Astrocyte of the spinal cord (primary cell): ENCODE results near the gene KLF11.

Source experiments
- DNase-seq: peaks from one replicate; pipeline ENCODE4 v3.0.0; 2011; ENCODE audit warnings: low read depth, low spot score
- H3K4me3 ChIP-seq: 2 replicates; pipeline ENCODE4 v1.5.1; 2011; ENCODE audit warnings: low read depth, mild to moderate bottlenecking, low read length, moderate library complexity
- CTCF ChIP-seq: IDR thresholded peaks from 2 replicates; pipeline ENCODE4 v1.5.1; 2012; ENCODE audit warnings: low read depth, mild to moderate bottlenecking, low read length, inconsistent platforms
- in situ Hi-C: cut with HindIII; loops from 2 replicates; pipeline ENCODE4 v1.10.0; 2017; ENCODE audit warnings: low sequenced_read_pairs

Gene KLF11

DNA sequence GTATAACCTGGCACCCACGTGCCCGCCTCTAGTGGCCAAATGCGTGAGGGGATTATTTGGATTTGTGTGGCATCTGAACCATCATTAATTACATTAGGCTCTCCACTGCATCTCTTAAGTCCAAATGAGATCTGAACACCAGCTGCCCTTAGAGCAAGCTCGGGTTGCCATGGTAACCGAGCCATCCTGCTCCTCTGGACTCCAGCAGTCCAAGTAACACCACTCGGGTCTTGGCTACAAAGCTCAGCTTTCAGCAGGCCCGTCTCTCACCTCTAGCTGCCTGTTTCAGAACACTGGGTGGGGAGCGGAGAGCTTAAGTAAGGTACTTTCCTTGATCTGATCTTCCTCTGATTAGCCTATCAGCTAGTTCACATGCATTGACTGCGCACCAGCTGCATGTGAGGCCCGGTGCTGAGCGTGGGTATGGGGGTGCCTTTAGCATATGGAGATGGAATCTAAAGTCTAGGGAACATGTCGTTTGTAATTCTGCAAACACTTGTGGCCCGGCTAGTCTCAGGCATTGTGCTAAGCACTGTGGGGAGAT lies 51.0 kb downstream of the KLF11 start:
- no peak overlapping the region for H3K4me3 ChIP-seq
- DNase-seq, result no peak
- no peak for TF ChIP-seq CTCF
- in situ Hi-C loops, result no loop called here

GRCh38 chr2:10095175-10095574 lies 51.8 kb downstream of the KLF11 start:
- in situ Hi-C loops, result no loop called here
- DNase-seq, result no peak
- H3K4me3 ChIP-seq, result no peak overlapping the region
- no peak for TF ChIP-seq CTCF

DNA sequence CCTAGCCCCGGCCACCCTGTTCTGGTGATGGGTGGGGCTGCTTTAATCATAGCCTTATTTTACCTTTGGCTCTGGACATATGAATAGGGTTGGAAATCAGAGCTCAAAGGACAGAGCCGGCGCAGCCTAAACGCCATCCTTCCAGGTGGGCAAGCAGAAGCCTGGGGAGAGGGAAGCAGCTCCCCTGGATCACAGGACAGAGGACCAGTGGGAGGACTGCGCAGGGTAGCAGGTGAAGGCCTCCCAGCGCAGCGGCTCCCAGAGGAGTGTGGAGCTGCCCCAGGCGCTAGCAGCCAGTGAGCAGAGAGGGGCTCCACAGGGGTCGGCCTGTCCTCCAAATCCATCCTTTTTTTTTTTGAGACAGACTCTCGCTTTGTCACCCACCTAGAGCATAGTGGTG lies 53.3 kb downstream of the KLF11 start:
- in situ Hi-C loops, result no loop called here
- TF ChIP-seq CTCF, result no peak
- H3K4me3 ChIP-seq, result no peak overlapping the region
- no peak for DNase-seq

DNA sequence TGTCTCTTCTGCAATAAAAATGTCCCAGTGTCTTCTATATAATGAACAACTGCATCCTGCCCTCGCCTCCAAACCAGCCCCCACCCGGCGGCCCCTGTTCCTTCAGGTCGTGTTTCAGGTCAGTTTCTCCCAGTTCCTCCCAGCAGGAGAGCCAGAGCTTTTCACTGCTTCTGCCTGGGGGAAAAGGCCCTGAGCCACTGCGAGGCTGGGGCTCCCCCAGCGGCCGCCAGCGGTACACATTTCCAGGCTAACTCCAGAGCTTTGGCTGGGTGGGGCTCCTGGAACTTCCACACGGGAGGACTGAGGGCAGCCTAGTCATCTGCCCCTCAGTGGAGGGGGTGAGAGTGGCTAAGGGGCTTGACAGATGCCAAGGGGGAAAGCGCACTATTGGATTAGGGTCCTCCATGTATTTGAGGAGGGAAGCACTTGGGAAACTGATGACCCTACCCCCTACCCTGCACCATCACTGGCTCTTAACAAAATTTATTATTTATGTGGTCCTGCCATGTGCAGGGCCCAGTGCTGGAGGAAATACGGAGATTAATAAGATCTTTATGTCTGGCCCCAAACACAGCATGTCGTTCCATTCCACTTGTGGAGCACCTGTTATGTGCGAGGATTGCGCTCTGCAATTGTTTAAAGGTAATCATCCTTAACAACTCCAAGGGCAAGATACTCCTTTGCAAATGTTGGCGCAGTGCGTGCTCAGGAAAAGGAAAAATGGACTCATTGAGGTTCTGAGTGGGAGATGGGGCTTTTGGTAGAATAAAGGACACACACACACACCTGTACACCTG lies 54.2 kb downstream of the KLF11 start:
- H3K4me3 ChIP-seq, result no peak overlapping the region
- in situ Hi-C loops, result no loop called here
- peak; percentile 47 for DNase-seq
- TF ChIP-seq CTCF, result peak; percentile 98

DNA sequence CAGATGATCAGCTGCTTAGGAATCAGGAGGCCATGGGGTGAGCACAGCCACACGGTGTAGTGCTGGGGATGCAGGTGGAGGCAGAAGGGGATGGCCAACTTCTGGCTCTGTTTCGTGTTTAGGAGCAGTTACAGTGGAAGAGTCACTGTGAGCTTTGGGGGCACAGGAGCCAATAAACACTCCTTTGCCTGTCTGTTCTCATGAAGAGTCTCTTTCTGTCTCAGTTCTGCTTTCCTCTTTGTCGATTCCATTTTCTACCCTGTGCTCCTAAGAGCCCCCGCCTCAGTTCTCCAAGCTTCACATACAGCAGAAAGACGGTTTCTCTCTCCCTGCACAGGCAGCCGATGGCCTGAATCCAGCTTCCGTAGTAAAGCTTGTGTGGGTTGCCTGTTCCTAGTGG lies 58.1 kb downstream of the KLF11 start:
- DNase-seq, result no peak
- TF ChIP-seq CTCF, result no peak
- H3K4me3 ChIP-seq, result no peak overlapping the region
- in situ Hi-C loops, result no loop called here

DNA sequence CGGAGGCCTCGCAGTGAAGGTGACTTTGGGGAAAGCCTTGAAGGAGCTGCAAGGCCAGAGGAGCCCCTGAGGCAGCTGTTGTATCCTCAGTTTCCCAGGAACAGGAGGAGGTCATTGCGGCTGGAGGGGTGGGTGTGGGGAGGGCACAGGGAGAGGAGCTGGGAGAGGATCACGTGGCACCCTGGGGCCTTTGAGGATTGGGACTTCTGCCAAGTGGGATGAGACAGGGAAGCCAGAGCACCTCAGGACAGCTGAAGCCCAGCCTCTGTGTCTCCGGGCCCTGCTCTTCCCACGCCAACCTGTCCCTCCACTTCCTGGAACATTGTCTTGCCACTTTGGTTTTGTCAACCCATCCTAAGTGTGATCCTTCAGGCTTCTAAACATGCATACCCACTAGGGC lies 59.8 kb downstream of the KLF11 start:
- no peak for DNase-seq
- H3K4me3 ChIP-seq, result no peak overlapping the region
- no peak for TF ChIP-seq CTCF
- in situ Hi-C loops, result no loop called here
